ENCODE data around the gene EIF3B.
"Not testable (repeated sequence)": the region's sequence is repeated elsewhere in the genome, so short reads cannot be mapped to it uniquely, and the experiment has no call there.

Gene EIF3B
- 172 to 242 reads per million in 2 donors for total RNA-seq

- peak; percentile 74 to 96 (median 86) for DNase-seq
These were observed at the start of gene EIF3B for GRCh38 chr7:2354186-2354938. EIF3B (plus strand) TSS chr7:2354827; CDS start chr7:2354922, 95 bp downstream.

GRCh38 chr7:2305258-2305657 lies 49.4 kb upstream of the EIF3B start:
- DNase-seq = not testable (repeated sequence)

DNA sequence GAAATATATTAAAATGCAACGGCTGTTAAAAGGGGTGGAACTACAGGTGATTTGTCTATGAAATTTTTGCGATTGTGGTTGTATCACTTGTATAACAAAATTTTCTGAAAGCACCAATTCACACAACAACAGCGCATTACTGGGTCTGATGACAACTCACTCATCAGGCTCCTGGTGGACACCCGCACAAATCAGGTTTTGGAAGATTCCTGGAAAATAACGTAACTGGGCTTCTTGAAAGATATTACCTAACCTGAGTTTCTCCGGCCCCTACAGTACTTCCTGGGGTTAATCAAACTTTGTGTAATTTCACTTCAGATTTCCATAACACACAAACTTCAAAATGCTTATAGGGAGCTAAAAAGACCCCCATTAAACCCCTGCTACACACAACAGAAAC lies 47.9 kb upstream of the EIF3B start:
- DNase-seq = no peak

- DNase-seq = no peak
These were observed 46.9 kb upstream of the EIF3B start for GRCh38 chr7:2307690-2308107.

DNA sequence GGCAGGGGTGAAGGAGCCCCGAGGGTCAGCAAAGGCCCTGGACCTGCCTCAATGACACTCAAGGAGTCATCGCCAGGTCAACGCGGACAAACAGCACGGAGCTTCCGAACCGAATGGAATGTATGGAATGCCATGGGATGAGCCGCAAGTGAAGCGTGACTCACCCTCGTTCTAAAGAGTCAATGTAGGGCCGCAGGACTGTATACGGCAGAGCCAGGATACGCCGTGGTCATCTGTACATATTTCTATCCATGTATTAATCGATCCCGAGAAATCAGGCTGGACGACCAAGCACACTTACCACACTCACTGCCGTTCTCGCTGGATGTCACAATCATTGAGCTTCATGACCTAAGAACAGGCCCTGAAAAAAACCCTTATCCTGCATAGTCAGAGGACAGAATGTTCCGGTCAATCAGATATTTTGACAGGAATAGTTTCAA lies 44.7 kb upstream of the EIF3B start:
- no peak for DNase-seq

DNA sequence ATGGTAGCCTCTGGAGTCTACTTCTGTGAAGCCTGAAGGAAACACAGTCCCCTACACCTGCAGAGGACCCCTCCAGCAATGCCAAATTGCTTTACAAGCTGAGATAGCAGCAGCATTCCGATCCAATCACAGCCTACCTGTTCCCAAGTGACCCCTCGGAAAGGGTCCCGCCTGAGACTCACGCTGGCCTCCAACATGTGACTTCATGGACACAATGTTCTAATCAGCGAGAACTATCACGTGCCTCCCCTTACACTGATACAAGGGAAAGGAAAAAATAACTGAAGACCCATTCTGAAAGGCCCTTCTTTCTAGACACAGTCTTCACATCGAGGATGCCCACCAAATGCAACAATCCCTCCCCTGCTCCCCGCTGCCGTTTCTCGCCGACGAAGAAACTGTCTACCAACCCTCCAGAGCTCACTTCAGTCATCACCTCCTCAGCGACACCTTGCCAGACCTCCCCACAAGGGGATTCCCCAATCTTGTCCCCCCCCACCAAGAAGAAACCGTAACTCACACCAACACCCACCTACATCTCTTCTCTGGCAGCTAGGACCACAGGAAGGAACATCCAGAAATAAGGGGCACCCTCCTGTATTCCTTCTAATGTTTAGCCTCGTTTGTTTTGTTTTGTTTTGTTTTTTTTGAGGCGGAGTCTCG lies 42.2 kb upstream of the EIF3B start:
- DNase-seq = peak in 1 of 5 experiments; percentile 14

DNA sequence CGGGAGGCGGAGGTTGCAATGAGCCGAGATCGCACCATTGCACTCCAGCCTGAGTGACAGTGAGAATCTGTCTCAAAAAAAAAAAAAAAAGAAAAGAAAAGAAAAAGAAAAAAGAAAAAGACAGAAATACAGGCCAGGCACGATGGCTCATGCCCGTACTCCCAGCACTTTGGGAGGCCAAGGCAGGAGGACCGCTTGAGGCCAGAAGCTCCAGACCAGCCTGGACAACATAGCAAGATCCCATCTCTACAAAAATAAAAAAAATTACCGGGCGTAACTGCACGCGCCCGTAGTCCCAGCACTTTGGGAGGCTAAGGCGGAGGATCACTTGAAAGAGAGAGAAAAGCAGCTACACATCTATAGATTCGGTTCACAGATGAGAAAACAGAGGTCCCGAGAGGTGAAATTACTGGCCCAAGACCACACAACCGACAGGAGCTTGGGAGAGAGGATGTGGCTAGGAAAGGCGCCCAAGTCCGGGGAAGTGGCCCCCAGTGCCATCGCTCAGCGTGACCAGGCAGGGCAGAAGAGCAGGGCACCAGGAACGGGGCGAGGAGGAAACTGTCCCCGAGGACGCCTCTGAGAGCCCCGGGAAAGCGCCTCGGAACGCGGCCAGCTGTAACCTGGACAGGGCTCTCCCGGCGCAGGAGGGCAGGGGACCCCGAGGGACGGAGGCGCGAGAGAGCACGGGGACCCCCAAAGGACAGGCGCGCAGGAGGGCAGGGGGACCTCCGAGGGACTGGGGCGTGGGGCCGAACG lies 41.0 kb upstream of the EIF3B start:
- DNase-seq = peak in 1 of 5 experiments; percentile 25

DNA sequence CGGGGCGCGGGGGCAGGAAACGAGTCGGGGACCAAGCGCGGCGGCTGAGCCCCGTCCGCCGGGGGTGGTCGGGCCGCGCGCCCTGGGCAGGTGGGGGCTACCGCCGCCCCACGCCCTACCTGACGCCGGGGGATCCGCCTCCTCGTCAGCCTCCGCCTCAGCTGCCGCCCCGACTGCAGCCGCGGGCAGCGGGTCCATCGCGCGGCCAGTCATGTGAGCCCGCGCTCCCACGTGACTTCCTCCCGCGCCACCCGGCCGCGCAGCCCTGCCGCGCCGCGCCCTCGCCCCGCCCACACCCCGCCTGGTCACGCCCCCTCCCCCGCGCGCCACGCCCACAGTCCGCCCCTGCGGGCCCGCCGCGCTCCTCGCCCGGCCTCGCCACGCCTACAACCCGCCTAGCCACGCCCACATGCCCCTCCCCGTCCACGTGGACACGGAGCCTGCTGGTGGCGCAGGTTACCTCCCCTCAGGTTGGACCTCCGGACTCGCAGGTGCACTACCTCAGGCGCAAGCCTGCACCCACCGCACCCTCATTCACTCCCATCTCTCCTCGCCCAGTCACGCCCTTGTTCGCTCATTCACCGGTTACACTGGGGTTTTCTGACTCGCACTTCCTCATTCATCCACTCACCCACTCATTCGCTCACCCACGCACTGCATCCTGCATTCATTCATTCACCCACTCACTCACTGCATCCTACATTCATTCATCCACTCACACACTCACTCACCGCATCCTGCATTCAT lies 40.2 kb upstream of the EIF3B start, which contains the start of gene SNX8:
Gene SNX8, minus strand, starts transcription at position 233 of the 747 bp plus-strand sequence. Its CDS starts 20 bp downstream, at position 213.
- peak; percentile 87 to 99 (median 91) for DNase-seq

- DNase-seq = not testable (repeated sequence)
These were observed 39.6 kb upstream of the EIF3B start for GRCh38 chr7:2314956-2315530.

GRCh38 chr7:2315787-2316186 lies 38.8 kb upstream of the EIF3B start:
- no peak for DNase-seq

GRCh38 chr7:2316578-2316977 lies 38.0 kb upstream of the EIF3B start:
- no peak for DNase-seq

DNA sequence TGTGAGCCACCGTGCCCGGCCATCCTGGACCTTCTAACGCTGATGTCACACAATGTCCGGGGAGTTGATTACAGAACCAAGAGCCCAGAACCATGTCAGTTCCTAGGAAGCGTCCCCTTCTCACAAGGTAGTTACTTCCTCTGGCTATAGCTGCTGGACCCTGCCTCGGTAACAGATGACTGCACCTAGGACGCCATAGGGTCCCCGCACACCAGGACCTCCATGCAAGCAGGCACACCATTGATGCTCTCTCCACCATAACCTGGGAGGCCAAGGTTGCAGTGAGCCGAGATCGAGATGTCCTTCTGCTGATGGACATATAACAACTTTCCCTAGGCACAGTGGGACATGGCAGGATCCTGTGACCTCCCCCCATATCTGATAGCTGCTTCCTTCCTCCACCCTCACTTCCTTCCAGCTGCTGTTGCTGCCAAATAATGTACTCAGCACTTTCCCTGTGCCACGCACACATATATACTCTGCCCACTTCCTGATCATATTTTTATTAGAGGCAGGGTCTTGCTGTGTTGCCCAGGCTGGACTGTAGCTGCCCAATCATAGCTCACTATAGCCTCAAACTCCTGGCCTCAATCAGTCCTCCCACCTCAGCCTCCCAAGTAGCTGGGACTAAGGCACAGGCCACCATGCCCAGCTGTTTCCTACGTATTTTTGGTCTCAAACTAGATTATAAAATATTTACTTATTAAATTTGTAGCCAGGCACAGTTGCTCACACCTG lies 36.9 kb upstream of the EIF3B start:
- DNase-seq = no peak

DNA sequence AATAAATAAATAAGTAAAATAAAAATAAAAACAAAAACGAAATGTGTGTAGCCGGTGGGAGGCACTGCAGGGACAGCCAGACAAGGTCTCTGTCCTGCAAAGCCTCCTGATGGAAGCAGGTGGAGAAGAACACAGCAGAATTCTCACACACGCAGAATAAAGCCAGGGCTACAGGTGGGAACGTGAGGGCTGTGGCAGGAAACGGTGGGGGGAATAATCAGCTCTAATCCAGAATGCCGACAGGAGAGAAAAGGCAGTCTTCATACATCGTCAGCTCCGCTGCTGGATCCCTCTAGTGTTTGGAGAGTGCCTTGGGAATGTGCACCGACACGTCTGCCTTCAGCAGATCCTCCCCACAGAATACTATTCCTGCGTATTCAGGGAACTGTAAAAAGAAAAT lies 33.6 kb upstream of the EIF3B start:
- no peak for DNase-seq

GRCh38 chr7:2325162-2325561 lies 29.5 kb upstream of the EIF3B start:
- DNase-seq = no peak

GRCh38 chr7:2326951-2327350 lies 27.7 kb upstream of the EIF3B start:
- no peak for DNase-seq

DNA sequence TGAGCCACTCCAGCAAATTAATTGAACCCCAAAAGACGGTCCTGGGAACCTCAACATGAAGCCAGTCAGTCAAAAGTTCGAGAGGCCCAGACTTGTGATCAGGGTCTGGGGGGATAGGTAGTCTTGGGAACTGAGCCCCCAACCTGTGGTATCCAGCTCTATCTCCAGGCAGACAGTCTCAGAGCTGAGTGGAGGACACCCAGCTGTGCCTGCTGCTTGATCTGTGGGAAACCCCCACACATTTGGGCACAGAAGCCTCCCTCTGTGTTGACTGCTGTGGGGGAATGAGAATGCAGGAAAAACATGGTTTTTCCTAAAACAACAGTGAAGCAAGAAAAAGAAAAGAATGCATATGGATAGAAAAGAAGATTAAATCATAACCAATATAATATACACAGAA lies 24.1 kb upstream of the EIF3B start:
- no peak for DNase-seq

- no peak for DNase-seq
These were observed 22.9 kb upstream of the EIF3B start for GRCh38 chr7:2331707-2332106.

DNA sequence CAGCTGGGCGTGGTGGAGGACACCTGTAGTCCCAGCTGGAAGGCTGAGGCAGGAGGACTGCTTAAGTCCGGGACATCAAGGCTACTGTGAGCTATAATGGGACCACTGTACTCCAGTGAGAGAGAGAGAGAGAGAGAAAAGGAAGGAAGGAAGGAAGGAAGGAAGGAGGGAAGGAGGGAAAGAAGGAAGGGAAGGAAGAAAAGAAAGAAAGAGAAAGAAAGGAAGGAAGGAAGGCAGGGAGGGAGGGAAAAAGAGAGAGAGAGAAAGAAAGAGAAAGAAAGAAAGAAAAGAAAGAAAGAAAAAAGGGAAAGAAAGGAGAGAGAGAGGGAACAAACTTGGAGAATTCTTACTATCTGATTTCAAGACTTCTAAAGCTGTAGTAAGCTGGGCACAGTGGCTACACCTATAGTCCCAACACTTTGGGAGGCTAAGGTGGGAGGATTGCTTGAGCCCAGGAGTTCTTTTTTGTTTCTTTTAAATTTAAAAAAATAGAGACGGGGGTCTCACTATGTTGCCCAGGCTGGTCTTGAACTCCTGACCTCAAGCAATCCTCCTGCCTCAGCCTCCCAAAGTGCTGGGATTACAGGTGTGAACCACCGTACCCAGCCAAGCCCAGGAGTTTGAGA lies 21.9 kb upstream of the EIF3B start:
- not testable (repeated sequence) for DNase-seq

DNA sequence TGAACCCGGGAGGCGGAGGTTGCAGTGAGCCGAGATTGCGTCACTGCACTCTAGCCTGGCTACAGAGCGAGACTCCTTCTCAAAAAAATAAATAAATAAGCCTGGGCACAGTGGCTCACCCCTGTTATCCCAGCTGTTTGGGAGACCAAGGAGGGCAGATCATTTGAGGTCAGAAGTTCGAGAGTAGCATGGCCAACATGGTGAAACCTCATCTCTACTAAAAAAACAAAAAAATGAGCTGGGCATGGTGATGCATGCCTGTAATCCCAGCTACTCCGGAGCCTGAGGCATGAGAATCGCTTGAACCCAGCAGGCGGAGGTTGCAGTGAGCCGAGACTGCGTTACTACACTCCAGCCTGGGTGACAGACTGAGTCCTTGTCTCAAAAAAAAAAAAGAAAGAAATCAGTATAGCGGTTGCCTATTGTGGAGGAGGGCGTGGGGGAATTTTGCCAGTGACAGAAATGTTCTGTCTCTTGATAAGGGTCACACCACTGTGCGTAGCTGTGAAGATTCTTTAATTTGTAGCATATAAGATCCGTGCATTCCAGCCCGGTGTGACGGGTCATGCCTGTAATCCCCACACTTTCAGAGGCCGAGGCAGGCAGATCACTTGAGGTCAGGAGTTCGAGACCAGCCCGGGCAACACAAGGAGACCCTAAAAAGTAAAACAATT lies 17.9 kb upstream of the EIF3B start:
- DNase-seq = no peak

DNA sequence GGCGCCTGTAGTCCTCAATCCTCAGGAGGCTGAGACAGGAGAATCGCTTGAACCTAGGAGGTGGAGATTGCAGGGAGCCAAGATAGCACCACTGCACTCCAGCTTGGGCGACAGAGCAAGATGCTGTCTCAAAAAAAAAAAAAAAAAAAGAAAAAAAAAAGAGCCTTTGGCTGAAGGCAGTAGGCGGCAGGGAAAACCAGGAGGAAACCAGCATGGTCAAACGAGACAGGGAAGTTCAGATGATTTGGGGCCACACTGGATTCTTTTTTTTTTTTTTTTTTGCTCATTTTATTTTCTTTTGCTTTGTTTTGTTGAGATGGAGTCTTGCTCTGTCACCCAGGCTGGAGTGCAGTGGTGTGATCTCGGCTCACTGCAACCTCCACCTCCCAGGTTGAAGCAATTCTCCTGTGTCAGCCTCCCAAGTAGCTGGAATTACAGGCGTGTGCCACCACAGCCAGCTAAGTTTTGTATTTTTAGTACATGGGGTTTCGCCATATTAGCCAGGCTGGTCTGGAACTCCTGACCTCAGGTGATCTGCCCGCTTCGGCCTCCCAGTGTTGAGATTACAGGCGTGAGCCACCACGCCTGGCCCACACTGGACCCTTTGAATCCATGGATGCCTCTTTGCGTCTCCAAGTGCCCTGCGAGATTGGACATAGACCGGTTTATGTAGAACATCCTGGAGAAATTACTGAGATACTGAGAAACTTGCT lies 7.1 kb upstream of the EIF3B start:
- DNase-seq = not testable (repeated sequence)

Data from T-helper 2 cell (primary cell).